A549 (cell line): ENCODE data around the gene SH3PXD2A. TPM values are rescaled to one million over a fixed set of nuclear protein-coding genes. Genes with fewer than 3 reads are reported as not detected.

ENCODE experiments used
- ATAC-seq, 2 experiments: fragments of 200-7000 bp in 1 of 2; fragments of >200 bp in 1 of 2; cut with Nextera tagmentation in 1 of 2; cut with Tn5 transposase in 1 of 2; 3 replicates each; pipeline versions ENCODE4 v1.8.0 to v1.9.1; 2018 to 2020; ENCODE audit warnings: mild to moderate bottlenecking in 1 of 2, moderate library complexity in 1 of 2
- CTCF ChIA-PET: fragments of 300-600 bp; sonication (Branson Sonifier 250); formaldehyde crosslinking; extraction: SDS; loops from one replicate; lab custom pipeline; 2021; ENCODE audit warnings: antibody characterized with exemption, inconsistent platforms; lab: Yijun Ruan, JAX
- POLR2A ChIA-PET: fragments of 350-600 bp; formaldehyde crosslinking; extraction: SDS; loops from one replicate; lab custom pipeline; 2021; ENCODE audit warnings: antibody characterized with exemption, inconsistent platforms; lab: Yijun Ruan, JAX
- DNase-seq, 2 experiments: peaks; one replicate each; pipeline versions ENCODE4 v3.0.0 to v3.0.0-alpha.2; 2011 to 2016; ENCODE audit warnings: low read depth in 1 of 2, low spot score in 1 of 2
- FAIRE-seq: peaks from 2 replicates; lab custom pipeline; 2011; peaks lifted over from hg19 to GRCh38; lab: Jason Lieb, UNC
- H3K27ac ChIP-seq, 2 experiments: fragments of >200 bp; sonication (Bioruptor Twin); formaldehyde crosslinking; 3 replicates each; pipeline ENCODE4 v1.5.1; 2016 to 2017
- H3K4me1 ChIP-seq: fragments of >200 bp; sonication (Bioruptor Twin); formaldehyde crosslinking; 3 replicates; pipeline ENCODE4 v1.6.1; 2016
- H3K4me2 ChIP-seq: fragments of >200 bp; sonication (Bioruptor Twin); formaldehyde crosslinking; 3 replicates; pipeline ENCODE4 v1.6.1; 2016
- H3K4me3 ChIP-seq: fragments of >200 bp; sonication (Bioruptor Twin); formaldehyde crosslinking; 3 replicates; pipeline ENCODE4 v1.5.1; 2016
- H3K9me3 ChIP-seq: fragments of >200 bp; sonication (Bioruptor Twin); formaldehyde crosslinking; 3 replicates; pipeline ENCODE4 v1.6.1; 2016
- CHD2 ChIP-seq: fragments of 150-350 bp; IDR thresholded peaks from 2 replicates; pipeline ENCODE4 v1.6.1; 2014; ENCODE audit warnings: low read length; ENCODE audit not compliant: partially characterized antibody
- EHF ChIP-seq: fragments of 250-450 bp; sonication (Bioruptor Pico); IDR thresholded peaks from 2 replicates; pipeline ENCODE4 v1.5.0; 2020; ENCODE audit warnings: mild to moderate bottlenecking
- FOSL2 ChIP-seq, 2 experiments: fragments of 450-650 bp in 1 of 2; fragments of >200 bp in 1 of 2; sonication (Bioruptor Twin) in 1 of 2; formaldehyde crosslinking; IDR thresholded peaks; 2 replicates each; pipeline versions ENCODE4 v1.5.0 to v1.6.1; 2016 to 2020; ENCODE audit warnings: mild to moderate bottlenecking in 1 of 2, moderate library complexity in 1 of 2
- HDAC2 ChIP-seq: fragments of 200-600 bp; sonication (generic); IDR thresholded peaks from 2 replicates; pipeline ENCODE4 v1.6.1; 2016
- HOXA7 ChIP-seq: fragments of 250-450 bp; sonication (Bioruptor Pico); IDR thresholded peaks from 2 replicates; pipeline ENCODE4 v1.5.0; 2020; ENCODE audit warnings: mild to moderate bottlenecking, moderate library complexity
- HOXB13 ChIP-seq: fragments of 250-450 bp; sonication (Bioruptor Pico); IDR thresholded peaks from 2 replicates; pipeline ENCODE4 v1.5.0; 2020; ENCODE audit warnings: low read depth, mild to moderate bottlenecking, moderate library complexity
- JUN ChIP-seq, 2 experiments: fragments of >200 bp; sonication (Bioruptor Twin); formaldehyde crosslinking; IDR thresholded peaks; 2 replicates in 1 of 2; 3 replicates in 1 of 2; pipeline ENCODE4 v1.6.1; 2016 to 2017
- JUNB ChIP-seq: fragments of >200 bp; sonication (Bioruptor Twin); formaldehyde crosslinking; IDR thresholded peaks from 2 replicates; pipeline ENCODE4 v1.6.1; 2016
- KDM1A ChIP-seq: fragments of 200-600 bp; sonication (generic); IDR thresholded peaks from 2 replicates; pipeline ENCODE4 v1.6.1; 2016; ENCODE audit warnings: low read depth, mild to moderate bottlenecking
- KDM5A ChIP-seq: fragments of 200-600 bp; sonication (generic); IDR thresholded peaks from 2 replicates; pipeline ENCODE4 v1.6.1; 2016; ENCODE audit warnings: antibody characterized with exemption, mild to moderate bottlenecking
- MYC ChIP-seq: IDR thresholded peaks from 2 replicates; pipeline ENCODE4 v1.6.1; 2012; ENCODE audit warnings: mild to moderate bottlenecking, inconsistent platforms, low read length, improper control_type of control experiment, borderline replicate concordance
- NR3C1 ChIP-seq: fragments of >200 bp; sonication (Bioruptor Twin); formaldehyde crosslinking; IDR thresholded peaks from 3 replicates; pipeline ENCODE4 v1.6.1; 2017
- RAD21 ChIP-seq, 2 experiments: fragments of >200 bp in 1 of 2; sonication (Bioruptor Twin) in 1 of 2; formaldehyde crosslinking in 1 of 2; IDR thresholded peaks in 1 of 2; conservative IDR thresholded peaks in 1 of 2; 2 replicates in 1 of 2; 3 replicates in 1 of 2; pipeline ENCODE4 v1.6.1; 2012 to 2018; ENCODE audit warnings: inconsistent platforms in 1 of 2
- RCOR1 ChIP-seq: fragments of 150-350 bp; IDR thresholded peaks from 2 replicates; pipeline ENCODE4 v1.6.1; 2014; ENCODE audit warnings: antibody characterized with exemption, low read length, low read depth
- SREBF2 ChIP-seq: fragments of 450-650 bp; IDR thresholded peaks from 2 replicates; pipeline ENCODE4 v1.6.1; 2014; ENCODE audit warnings: mild to moderate bottlenecking, moderate library complexity
- TFCP2L1 ChIP-seq: fragments of 250-450 bp; sonication (Bioruptor Pico); IDR thresholded peaks from 2 replicates; pipeline ENCODE4 v1.5.0; 2021; ENCODE audit warnings: mild to moderate bottlenecking
- TP53 ChIP-seq: fragments of 250-450 bp; sonication (Bioruptor Pico); IDR thresholded peaks from 2 replicates; pipeline ENCODE4 v1.5.0; 2021; ENCODE audit warnings: mild to moderate bottlenecking, moderate library complexity
- ZFP36 ChIP-seq: fragments of 450-650 bp; IDR thresholded peaks from 2 replicates; pipeline ENCODE4 v1.6.1; 2014; ENCODE audit warnings: borderline replicate concordance; ENCODE audit not compliant: partially characterized antibody
- WGBS: methylation state at CpG from one replicate; pipeline ENCODE4 v1.1.6; 2017; ENCODE audit errors: missing lambda C conversion rate; 5-methylcytosine and 5-hydroxymethylcytosine counted together
- polyA plus RNA-seq, 4 experiments: library from polyadenylated mRNA; depleted of rRNA in 3 of 4; stranded (reverse); fragments of >200 nt; fragmentation: RNase III in 1 of 4; extraction: RNeasy Plus Mini Kit Qiagen cat#74134 plus additional on column Dnase treatment in 1 of 4; gene quantifications; 2 replicates in 3 of 4; 3 replicates in 1 of 4; pipeline ENCODE4 v1.2.3, GENCODE V29; 2011 to 2017
- TF ChIP-seq, protein P1 (sequence below): fragments of 450-650 bp; IDR thresholded peaks from 2 replicates; pipeline ENCODE4 v1.6.1; 2014; ENCODE audit warnings: antibody characterized with exemption
- TF ChIP-seq, protein P2 (sequence below): fragments of >200 bp; sonication (Bioruptor Twin); formaldehyde crosslinking; IDR thresholded peaks from 3 replicates; pipeline ENCODE4 v1.5.1; 2016
- TF ChIP-seq, protein P3 (sequence below): fragments of 200-600 bp; sonication (generic); IDR thresholded peaks from 2 replicates; pipeline ENCODE4 v1.6.1; 2016; ENCODE audit warnings: antibody characterized with exemption, mild to moderate bottlenecking, moderate library complexity
- TF ChIP-seq, protein P4 (sequence below): fragments of >200 bp; sonication (Bioruptor Twin); formaldehyde crosslinking; IDR thresholded peaks from 2 replicates; pipeline ENCODE4 v1.6.1; 2016
- TF ChIP-seq, protein P5 (sequence below): IDR thresholded peaks from 2 replicates; pipeline ENCODE4 v1.6.1; 2012

SH3PXD2A gene
- polyA plus RNA-seq, 2 of the 4 experiments (the other 2 are of a cell fraction), result 2.4 to 3.9 TPM

DNA sequence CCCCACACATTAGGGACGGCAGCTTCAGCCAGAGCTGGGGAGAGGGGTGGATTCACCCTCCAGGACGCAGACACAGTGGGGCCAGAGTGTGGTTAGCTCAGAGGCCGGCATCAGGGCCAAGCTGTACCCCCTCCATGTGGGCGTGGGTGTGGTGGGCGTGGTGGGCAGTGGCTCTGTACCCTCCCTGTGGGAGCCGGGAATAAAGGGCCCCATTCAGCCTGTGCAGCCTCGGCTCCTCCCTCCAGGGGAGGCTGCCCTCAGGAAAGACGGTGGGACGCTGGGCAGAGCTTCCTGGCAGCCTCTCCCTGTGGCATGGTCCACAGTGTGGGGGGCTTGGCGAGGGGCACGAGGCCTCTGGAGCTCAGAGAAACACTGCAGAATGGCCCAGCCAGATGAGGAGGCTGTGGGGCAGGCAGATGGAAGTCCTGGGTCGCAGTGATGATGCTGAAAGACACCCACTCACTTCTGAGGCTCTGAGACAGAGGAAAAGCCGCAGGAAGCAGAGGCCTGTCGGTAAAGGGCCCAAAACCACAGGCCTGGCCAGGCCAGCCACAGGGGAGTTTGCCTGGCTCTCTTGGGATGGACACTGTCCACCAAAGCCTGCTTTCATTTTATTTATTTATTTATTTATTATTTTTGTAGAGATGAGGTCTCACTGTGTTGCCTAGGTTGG lies 108.0 kb downstream of the SH3PXD2A start:
- POLR2A ChIA-PET, result no interaction called here
- 0 out of 6 replicates have a peak overlapping the region, but pooled peaks of 1 of the 2 experiments have one; percentile 29 for H3K27ac ChIP-seq
- TF ChIP-seq HDAC2 (no peak), JUNB (no peak), RCOR1 (no peak), KDM5A (no peak), RAD21 (conservative IDR thresholded peaks at IDR 0.05 in 1 of 2, IDR thresholded peaks at IDR 0.05 in 1 of 2) (no peak), EHF (CRISPR knock-in tag) (no peak)
- TF ChIP-seq, protein P1, sequence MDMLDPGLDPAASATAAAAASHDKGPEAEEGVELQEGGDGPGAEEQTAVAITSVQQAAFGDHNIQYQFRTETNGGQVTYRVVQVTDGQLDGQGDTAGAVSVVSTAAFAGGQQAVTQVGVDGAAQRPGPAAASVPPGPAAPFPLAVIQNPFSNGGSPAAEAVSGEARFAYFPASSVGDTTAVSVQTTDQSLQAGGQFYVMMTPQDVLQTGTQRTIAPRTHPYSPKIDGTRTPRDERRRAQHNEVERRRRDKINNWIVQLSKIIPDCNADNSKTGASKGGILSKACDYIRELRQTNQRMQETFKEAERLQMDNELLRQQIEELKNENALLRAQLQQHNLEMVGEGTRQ, result no peak
- DNase-seq (no peak), FAIRE-seq (no peak), ATAC-seq (no peak)
- CTCF ChIA-PET, result interaction anchor here (0.9 to 5.3 kb wide), 5 partner anchors 10 to 109 kb away, joined by 3 to 28 read pairs (median 4); partner anchors contain the start of gene SH3PXD2A
- no peak overlapping the region for H3K4me3 ChIP-seq
- no peak overlapping the region for H3K4me2 ChIP-seq
- peaks cover 12% of the 10 kb centered on the region for H3K4me1 ChIP-seq
- 83% methylated on average over 13 of the region's 14 CpGs for WGBS
- H3K9me3 ChIP-seq, result peaks cover 1% of the 10 kb centered on the region; the same call in 2 of the 3 replicates

DNA sequence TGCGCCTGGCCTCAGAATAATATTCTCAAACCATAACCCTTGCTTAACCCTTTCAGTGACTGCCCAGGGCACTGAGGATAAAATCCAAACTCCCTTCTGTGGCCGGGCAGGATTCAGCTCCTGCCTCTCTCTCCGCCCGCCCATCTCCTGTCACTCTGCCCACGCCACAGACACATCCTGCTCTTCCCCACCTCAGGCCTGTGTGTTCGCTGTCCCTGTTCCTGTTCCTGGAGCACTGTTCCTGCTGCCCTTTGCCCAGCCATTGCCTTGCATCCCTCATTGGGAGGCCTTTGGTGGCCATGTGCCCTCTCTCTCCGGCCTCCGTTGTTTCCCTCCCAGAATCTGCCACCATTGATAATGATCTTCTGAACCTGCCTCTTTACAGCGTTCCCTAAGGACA lies 108.8 kb downstream of the SH3PXD2A start:
- no peak for ATAC-seq
- no peak overlapping the region for H3K27ac ChIP-seq
- TF ChIP-seq, protein P2, sequence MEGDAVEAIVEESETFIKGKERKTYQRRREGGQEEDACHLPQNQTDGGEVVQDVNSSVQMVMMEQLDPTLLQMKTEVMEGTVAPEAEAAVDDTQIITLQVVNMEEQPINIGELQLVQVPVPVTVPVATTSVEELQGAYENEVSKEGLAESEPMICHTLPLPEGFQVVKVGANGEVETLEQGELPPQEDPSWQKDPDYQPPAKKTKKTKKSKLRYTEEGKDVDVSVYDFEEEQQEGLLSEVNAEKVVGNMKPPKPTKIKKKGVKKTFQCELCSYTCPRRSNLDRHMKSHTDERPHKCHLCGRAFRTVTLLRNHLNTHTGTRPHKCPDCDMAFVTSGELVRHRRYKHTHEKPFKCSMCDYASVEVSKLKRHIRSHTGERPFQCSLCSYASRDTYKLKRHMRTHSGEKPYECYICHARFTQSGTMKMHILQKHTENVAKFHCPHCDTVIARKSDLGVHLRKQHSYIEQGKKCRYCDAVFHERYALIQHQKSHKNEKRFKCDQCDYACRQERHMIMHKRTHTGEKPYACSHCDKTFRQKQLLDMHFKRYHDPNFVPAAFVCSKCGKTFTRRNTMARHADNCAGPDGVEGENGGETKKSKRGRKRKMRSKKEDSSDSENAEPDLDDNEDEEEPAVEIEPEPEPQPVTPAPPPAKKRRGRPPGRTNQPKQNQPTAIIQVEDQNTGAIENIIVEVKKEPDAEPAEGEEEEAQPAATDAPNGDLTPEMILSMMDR, result no peak
- TF ChIP-seq HOXB13 (CRISPR knock-in tag) (no peak), SREBF2 (no peak), KDM1A (no peak), HDAC2 (no peak), ZFP36 (no peak), CHD2 (no peak), JUNB (no peak), KDM5A (no peak), TP53 (no peak), HOXA7 (CRISPR knock-in tag) (no peak), NR3C1 (no peak), TFCP2L1 (no peak), JUN (IDR thresholded peaks at IDR 0.05) (no peak), FOSL2 (IDR thresholded peaks at IDR 0.05) (no peak), FOSL2 (CRISPR knock-in tag; IDR thresholded peaks at IDR 0.05) (no peak), MYC (no peak)
- TF ChIP-seq, protein P3, sequence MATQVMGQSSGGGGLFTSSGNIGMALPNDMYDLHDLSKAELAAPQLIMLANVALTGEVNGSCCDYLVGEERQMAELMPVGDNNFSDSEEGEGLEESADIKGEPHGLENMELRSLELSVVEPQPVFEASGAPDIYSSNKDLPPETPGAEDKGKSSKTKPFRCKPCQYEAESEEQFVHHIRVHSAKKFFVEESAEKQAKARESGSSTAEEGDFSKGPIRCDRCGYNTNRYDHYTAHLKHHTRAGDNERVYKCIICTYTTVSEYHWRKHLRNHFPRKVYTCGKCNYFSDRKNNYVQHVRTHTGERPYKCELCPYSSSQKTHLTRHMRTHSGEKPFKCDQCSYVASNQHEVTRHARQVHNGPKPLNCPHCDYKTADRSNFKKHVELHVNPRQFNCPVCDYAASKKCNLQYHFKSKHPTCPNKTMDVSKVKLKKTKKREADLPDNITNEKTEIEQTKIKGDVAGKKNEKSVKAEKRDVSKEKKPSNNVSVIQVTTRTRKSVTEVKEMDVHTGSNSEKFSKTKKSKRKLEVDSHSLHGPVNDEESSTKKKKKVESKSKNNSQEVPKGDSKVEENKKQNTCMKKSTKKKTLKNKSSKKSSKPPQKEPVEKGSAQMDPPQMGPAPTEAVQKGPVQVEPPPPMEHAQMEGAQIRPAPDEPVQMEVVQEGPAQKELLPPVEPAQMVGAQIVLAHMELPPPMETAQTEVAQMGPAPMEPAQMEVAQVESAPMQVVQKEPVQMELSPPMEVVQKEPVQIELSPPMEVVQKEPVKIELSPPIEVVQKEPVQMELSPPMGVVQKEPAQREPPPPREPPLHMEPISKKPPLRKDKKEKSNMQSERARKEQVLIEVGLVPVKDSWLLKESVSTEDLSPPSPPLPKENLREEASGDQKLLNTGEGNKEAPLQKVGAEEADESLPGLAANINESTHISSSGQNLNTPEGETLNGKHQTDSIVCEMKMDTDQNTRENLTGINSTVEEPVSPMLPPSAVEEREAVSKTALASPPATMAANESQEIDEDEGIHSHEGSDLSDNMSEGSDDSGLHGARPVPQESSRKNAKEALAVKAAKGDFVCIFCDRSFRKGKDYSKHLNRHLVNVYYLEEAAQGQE, result no peak
- TF ChIP-seq, protein P4, sequence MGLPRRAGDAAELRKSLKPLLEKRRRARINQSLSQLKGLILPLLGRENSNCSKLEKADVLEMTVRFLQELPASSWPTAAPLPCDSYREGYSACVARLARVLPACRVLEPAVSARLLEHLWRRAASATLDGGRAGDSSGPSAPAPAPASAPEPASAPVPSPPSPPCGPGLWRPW, result no peak
- TF ChIP-seq, protein P5, sequence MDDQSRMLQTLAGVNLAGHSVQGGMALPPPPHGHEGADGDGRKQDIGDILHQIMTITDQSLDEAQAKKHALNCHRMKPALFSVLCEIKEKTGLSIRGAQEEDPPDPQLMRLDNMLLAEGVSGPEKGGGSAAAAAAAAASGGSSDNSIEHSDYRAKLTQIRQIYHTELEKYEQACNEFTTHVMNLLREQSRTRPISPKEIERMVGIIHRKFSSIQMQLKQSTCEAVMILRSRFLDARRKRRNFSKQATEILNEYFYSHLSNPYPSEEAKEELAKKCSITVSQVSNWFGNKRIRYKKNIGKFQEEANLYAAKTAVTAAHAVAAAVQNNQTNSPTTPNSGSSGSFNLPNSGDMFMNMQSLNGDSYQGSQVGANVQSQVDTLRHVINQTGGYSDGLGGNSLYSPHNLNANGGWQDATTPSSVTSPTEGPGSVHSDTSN, result no peak
- FAIRE-seq, result no peak
- H3K4me3 ChIP-seq, result no peak overlapping the region
- no peaks in the 10 kb centered on the region for H3K9me3 ChIP-seq
- CTCF ChIA-PET, result interaction anchor here (0.9 to 1.4 kb wide), 2 partner anchors 18 to 20 kb away, joined by 3 to 4 read pairs; no protein-coding TSS in a partner anchor
- POLR2A ChIA-PET, result no interaction called here
- no peak for DNase-seq
- 92% methylated on average over 9 of the region's 9 CpGs for WGBS
- no peak overlapping the region for H3K4me2 ChIP-seq
- H3K4me1 ChIP-seq, result peaks cover 12% of the 10 kb centered on the region
